ENCODE data around the gene GPR18. TPM values are rescaled to one million over a fixed set of nuclear protein-coding genes. Genes with fewer than 3 reads are reported as not detected.

Gene GPR18
- total and polyA plus RNA-seq, 7 experiments from 2014 or later: 11.5 to 40.4 (median 27.9) TPM

DNA sequence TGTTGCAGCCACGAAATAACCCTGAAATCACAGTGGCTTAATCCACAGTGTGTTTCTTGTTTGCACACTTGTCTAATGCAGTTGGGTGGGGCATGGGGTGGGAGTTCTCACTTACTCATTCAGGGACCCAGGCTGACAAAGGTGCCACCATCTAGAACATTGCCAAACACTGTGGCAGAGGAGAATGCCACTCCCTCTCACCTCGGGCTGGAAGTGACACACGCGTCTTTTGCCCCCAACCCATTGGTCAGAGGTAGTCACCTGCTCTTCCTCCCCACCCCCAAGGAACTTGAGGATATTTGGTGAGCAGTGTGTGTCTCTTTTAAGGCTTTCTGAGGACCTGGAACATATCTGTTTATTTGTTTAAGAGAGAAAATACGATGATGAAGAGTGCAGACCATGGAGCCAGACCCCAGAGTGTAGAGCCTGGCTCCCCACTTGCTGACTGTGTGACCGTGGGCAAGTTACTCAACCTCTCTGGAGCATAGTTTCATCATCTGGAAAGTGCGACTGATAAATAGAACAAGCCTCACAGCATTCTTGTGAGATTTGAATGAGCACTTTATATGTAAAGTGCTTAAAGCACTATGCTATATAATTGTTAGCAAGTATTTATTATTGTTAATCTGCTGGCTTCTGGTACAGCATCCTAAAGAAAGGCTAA is 31.6 kb upstream of the GPR18 start:
- Histone ChIP-seq H3K4me3 (ENCODE audit: low read length) (no peak overlapping the region), H3K27me3 (ENCODE audit: control insufficient read depth in 2 of 2, insufficient read depth in 2 of 2, low read length in 2 of 2) (no peaks in the 10 kb centered on the region), H3K27ac (ENCODE audit: low read depth, low read length) (peak overlapping the region; percentile 33), H3K9me3 (ENCODE audit: control insufficient read depth in 2 of 3, low read length in 3 of 3) (no peaks in the 10 kb centered on the region), H3K4me1 (ENCODE audit: control insufficient read depth in 2 of 2, insufficient read depth in 2 of 2, low read length in 2 of 2) (peaks cover 66 to 76% of the 10 kb centered on the region in 2 donors), H3K36me3 (ENCODE audit: control insufficient read depth in 2 of 3, insufficient read depth in 3 of 3, low read length in 3 of 3) (peaks cover 0 to 14% (median 13%) of the 10 kb centered on the region in 3 experiments)
- no peaks in the 10 kb centered on the region for H3K9me3 Mint-ChIP-seq
- no peaks in the 10 kb centered on the region for H3K27me3 Mint-ChIP-seq
- intact Hi-C loops (cut with micrococcal nuclease): loop anchor here in 1 of 2 donors (1.0 to 10.0 kb wide), 4 partner anchors 8 to 315 kb away; partner anchors contain the start of genes CLYBL and TM9SF2
- peak overlapping the region; percentile 54 to 96 (median 87) for H3K27ac Mint-ChIP-seq
- POLR2A ChIA-PET: interaction anchor here (1.2 to 12.2 kb wide), 3 partner anchors 10 to 15 kb away, joined by 3 to 208 read pairs (median 6); partner anchors contain the start of gene GPR183
- H3K4me3 Mint-ChIP-seq: peak overlapping the region in 5 of 10 donors; percentile 9 to 61 (median 44)
- CTCF ChIA-PET: interaction anchor here (1.3 to 1.5 kb wide), 2 partner anchors 14 to 21 kb away, joined by 3 to 5 read pairs; no protein-coding TSS in a partner anchor
- DNase-seq (no peak), ATAC-seq (peak; percentile 56)
- H3K4me1 Mint-ChIP-seq: peaks cover 69 to 97% (median 93%) of the 10 kb centered on the region in 7 donors
- peaks cover 7 to 51% (median 37%) of the 10 kb centered on the region in 5 donors for H3K36me3 Mint-ChIP-seq

DNA sequence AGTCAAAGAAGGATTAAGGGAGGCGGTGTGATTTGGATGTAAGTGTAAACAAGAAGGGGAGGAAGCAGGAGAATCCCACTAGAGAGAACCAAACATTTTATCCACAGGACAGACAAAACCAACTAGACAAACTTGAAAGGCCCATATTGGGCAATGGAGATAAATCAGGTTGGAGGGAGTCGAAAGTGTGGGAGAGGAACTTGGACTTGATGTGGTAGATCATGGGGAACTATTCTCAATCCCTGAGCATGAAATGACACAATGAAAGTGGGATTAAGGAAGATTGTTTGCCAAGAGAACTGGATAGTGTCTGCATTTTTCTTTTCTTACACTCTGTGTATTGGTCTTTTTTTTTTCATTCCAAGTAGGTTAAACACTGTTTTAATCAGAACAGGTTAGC is 31.1 kb upstream of the GPR18 start:
- ChIA-PET POLR2A (interaction anchor here (0.6 to 12.2 kb wide), 5 partner anchors 9 to 116 kb away, joined by 3 to 208 read pairs (median 5); partner anchors contain the start of gene GPR183), CTCF (interaction anchor here (1.3 to 1.6 kb wide), 3 partner anchors 9 to 20 kb away, joined by 3 to 5 read pairs (median 4); no protein-coding TSS in a partner anchor)
- Histone ChIP-seq H3K4me1 (ENCODE audit: control insufficient read depth in 2 of 2, insufficient read depth in 2 of 2, low read length in 2 of 2) (peaks cover 68 to 79% of the 10 kb centered on the region in 2 donors), H3K9me3 (ENCODE audit: control insufficient read depth in 2 of 3, low read length in 3 of 3) (no peaks in the 10 kb centered on the region), H3K36me3 (ENCODE audit: control insufficient read depth in 2 of 3, insufficient read depth in 3 of 3, low read length in 3 of 3) (peaks cover 0 to 13% (median 10%) of the 10 kb centered on the region in 3 experiments), H3K27me3 (ENCODE audit: control insufficient read depth in 2 of 2, insufficient read depth in 2 of 2, low read length in 2 of 2) (no peaks in the 10 kb centered on the region), H3K4me3 (ENCODE audit: low read length) (no peak overlapping the region), H3K27ac (ENCODE audit: low read depth, low read length) (peak overlapping the region; percentile 33)
- Mint-ChIP-seq H3K36me3 (peaks cover 6 to 50% (median 36%) of the 10 kb centered on the region in 5 donors), H3K9me3 (no peaks in the 10 kb centered on the region), H3K4me1 (peaks cover 72 to 100% (median 96%) of the 10 kb centered on the region in 7 donors), H3K4me3 (peak overlapping the region in 4 of 10 donors; percentile 5 to 76 (median 38)), H3K27ac (peak overlapping the region; percentile 27 to 96 (median 87)), H3K27me3 (no peaks in the 10 kb centered on the region)
- no peak for DNase-seq
- ATAC-seq: no peak
- intact Hi-C loops (cut with micrococcal nuclease): loop anchor here in 1 of 2 donors (2.0 to 10.0 kb wide), 2 partner anchors 26 to 216 kb away; partner anchors contain the start of gene TM9SF2

DNA sequence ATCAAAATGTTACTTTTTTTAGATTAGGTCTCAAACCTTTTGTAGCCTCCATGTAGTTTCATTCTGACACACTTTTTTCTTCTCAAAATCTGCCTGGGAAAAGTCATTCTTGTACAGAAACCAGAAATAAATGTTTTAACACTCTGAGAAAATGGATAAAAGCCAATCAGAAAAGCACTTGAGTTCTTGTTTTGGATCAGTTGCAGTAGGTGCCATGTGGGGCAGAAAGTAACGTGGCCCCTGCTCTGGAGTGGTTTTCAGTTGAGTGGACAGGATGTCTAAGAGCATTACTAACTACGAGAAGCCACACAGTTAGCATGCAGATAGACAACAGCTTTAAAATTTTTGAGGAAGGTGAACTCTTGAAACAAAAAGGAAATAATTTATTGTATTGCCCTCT is 29.9 kb upstream of the GPR18 start:
- Mint-ChIP-seq H3K4me1 (peaks cover 64 to 97% (median 93%) of the 10 kb centered on the region in 7 donors), H3K27me3 (no peaks in the 10 kb centered on the region), H3K4me3 (peak overlapping the region in 8 of 10 donors; percentile 3 to 76 (median 54)), H3K9me3 (no peaks in the 10 kb centered on the region), H3K27ac (peak overlapping the region; percentile 60 to 96 (median 89)), H3K36me3 (peaks cover 3 to 38% (median 28%) of the 10 kb centered on the region in 5 donors)
- H3K9me3 ChIP-seq (ENCODE audit: control insufficient read depth in 2 of 3, low read length in 3 of 3): no peaks in the 10 kb centered on the region
- H3K4me3 ChIP-seq (ENCODE audit: low read length): no peak overlapping the region
- DNase-seq: no peak
- no peak for ATAC-seq
- intact Hi-C loops (cut with micrococcal nuclease): loop anchor here (1.0 to 10.0 kb wide), 3 partner anchors 9 to 217 kb away; partner anchors contain the start of gene TM9SF2 (in 1 of the 2)
- H3K4me1 ChIP-seq (ENCODE audit: control insufficient read depth in 2 of 2, insufficient read depth in 2 of 2, low read length in 2 of 2): peaks cover 69 to 79% of the 10 kb centered on the region in 2 donors
- CTCF ChIA-PET: interaction anchor here (1.3 to 1.6 kb wide), 2 partner anchors 10 to 19 kb away, joined by 4 to 5 read pairs; no protein-coding TSS in a partner anchor
- POLR2A ChIA-PET: interaction anchor here (0.7 to 12.2 kb wide), 5 partner anchors 8 to 106 kb away, joined by 3 to 208 read pairs (median 5); partner anchors contain the start of gene GPR183
- H3K27ac ChIP-seq (ENCODE audit: low read depth, low read length): peak overlapping the region; percentile 32
- no peaks in the 10 kb centered on the region for H3K27me3 ChIP-seq (ENCODE audit: control insufficient read depth in 2 of 2, insufficient read depth in 2 of 2, low read length in 2 of 2)
- peaks cover 0 to 8% (median 2%) of the 10 kb centered on the region in 3 experiments for H3K36me3 ChIP-seq (ENCODE audit: control insufficient read depth in 2 of 3, insufficient read depth in 3 of 3, low read length in 3 of 3)

DNA sequence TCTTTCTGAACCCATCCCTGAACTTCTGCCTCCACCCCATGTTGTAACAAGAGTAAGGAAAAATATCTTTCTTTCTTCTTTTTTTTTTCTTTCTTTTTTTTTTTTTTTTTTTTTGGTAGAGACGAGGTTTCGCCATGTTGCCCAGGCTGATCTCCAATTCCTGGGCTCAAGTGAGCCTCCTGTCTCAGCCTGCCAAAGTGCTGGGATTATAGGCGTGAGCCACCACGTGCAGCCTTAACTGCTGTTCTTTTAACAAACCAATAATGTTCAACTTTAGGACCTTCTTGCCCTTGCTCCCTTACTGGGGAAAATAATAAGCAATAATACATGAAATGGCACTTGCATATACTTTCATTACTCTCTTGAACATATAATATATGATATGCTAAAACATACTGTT is 29.4 kb upstream of the GPR18 start:
- ATAC-seq (no peak), DNase-seq (no peak)
- H3K9me3 Mint-ChIP-seq: no peaks in the 10 kb centered on the region
- POLR2A ChIA-PET: interaction anchor here (1.1 to 12.2 kb wide), 2 partner anchors 15 to 32 kb away, joined by 3 to 208 read pairs; partner anchors contain the start of gene GPR183
- H3K27me3 Mint-ChIP-seq: no peaks in the 10 kb centered on the region
- H3K9me3 ChIP-seq (ENCODE audit: control insufficient read depth in 2 of 3, low read length in 3 of 3): no peaks in the 10 kb centered on the region
- H3K4me1 Mint-ChIP-seq: peaks cover 65 to 97% (median 93%) of the 10 kb centered on the region in 7 donors
- H3K27ac Mint-ChIP-seq: peak overlapping the region; percentile 1 to 96 (median 89)
- H3K4me3 ChIP-seq (ENCODE audit: low read length): no peak overlapping the region
- peak overlapping the region; percentile 32 for H3K27ac ChIP-seq (ENCODE audit: low read depth, low read length)
- H3K4me1 ChIP-seq (ENCODE audit: control insufficient read depth in 2 of 2, insufficient read depth in 2 of 2, low read length in 2 of 2): peaks cover 72 to 84% of the 10 kb centered on the region in 2 donors
- peaks cover 3 to 33% (median 23%) of the 10 kb centered on the region in 5 donors for H3K36me3 Mint-ChIP-seq
- intact Hi-C loops (cut with micrococcal nuclease): loop anchor here in 1 of 2 donors (10.0 kb wide), 1 partner anchor 217 kb away; the partner anchor contains the start of gene TM9SF2
- peak overlapping the region in 9 of 10 donors; percentile 40 to 81 (median 55) for H3K4me3 Mint-ChIP-seq
- CTCF ChIA-PET: interaction anchor here (0.6 to 3.2 kb wide), 2 partner anchors 136 to 149 kb away, joined by 5 to 13 read pairs; no protein-coding TSS in a partner anchor
- H3K36me3 ChIP-seq (ENCODE audit: control insufficient read depth in 2 of 3, insufficient read depth in 3 of 3, low read length in 3 of 3): peaks cover 0 to 3% (median 0%) of the 10 kb centered on the region in 3 experiments
- no peaks in the 10 kb centered on the region for H3K27me3 ChIP-seq (ENCODE audit: control insufficient read depth in 2 of 2, insufficient read depth in 2 of 2, low read length in 2 of 2)

DNA sequence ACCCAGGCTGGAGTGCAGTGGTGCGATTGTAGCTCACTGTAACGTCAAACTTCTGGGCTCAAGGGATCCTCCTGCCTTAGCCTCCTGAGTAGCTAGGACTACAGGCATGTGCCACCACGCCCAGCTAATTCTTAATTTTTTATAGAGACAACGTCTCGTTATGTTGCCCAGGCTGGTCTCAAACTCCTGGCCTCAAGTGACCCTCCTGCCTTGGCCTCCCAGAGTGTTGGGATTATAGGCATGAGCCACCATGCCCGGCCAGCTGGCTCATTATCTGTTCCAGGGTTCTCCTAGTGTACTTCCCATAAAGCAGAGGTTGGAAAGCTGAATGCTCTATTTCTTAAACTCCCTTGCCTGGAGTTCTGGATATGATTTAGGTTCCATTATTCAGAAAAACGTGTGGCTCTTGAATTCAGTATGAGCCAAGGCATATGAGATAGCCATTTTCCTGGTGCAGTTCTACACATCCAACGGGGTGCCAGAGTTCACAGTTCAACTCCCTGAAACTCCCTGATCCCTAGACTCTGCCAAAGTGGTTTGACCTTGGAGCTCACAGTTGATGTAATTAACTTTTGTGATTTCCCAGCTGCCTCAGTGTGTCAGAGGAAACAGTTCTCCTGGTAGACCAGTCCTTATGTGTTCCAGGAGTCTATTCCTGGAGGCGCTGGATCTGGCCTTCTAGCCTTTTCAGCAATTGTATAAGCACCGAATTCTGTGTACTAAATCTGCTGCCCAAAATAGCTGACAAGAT is 27.4 kb upstream of the GPR18 start:
- CTCF ChIA-PET: interaction anchor here (1.0 to 3.2 kb wide), 9 partner anchors 10 to 151 kb away, joined by 3 to 13 read pairs (median 4); no protein-coding TSS in a partner anchor
- ATAC-seq: no peak
- H3K27me3 Mint-ChIP-seq: no peaks in the 10 kb centered on the region
- peak overlapping the region; percentile 43 for H3K27ac ChIP-seq (ENCODE audit: low read depth, low read length)
- H3K9me3 Mint-ChIP-seq: no peaks in the 10 kb centered on the region
- H3K4me1 Mint-ChIP-seq: peaks cover 67 to 99% (median 94%) of the 10 kb centered on the region in 7 donors
- H3K4me3 Mint-ChIP-seq: peak overlapping the region in 9 of 10 donors; percentile 7 to 76 (median 59)
- peaks cover 3 to 30% (median 23%) of the 10 kb centered on the region in 5 donors for H3K36me3 Mint-ChIP-seq
- intact Hi-C loops (cut with micrococcal nuclease): loop anchor here in 1 of 2 donors (10.0 kb wide), 1 partner anchor 219 kb away; the partner anchor contains the start of gene TM9SF2
- no peaks in the 10 kb centered on the region for H3K9me3 ChIP-seq (ENCODE audit: control insufficient read depth in 2 of 3, low read length in 3 of 3)
- peaks cover 85 to 89% of the 10 kb centered on the region in 2 donors for H3K4me1 ChIP-seq (ENCODE audit: control insufficient read depth in 2 of 2, insufficient read depth in 2 of 2, low read length in 2 of 2)
- no peak for DNase-seq
- POLR2A ChIA-PET: interaction anchor here (0.6 to 12.2 kb wide), 12 partner anchors 8 to 132 kb away, joined by 3 to 208 read pairs (median 5); partner anchors contain the start of gene GPR183
- H3K36me3 ChIP-seq (ENCODE audit: control insufficient read depth in 2 of 3, insufficient read depth in 3 of 3, low read length in 3 of 3): peaks cover 0 to 3% (median 0%) of the 10 kb centered on the region in 3 experiments
- no peaks in the 10 kb centered on the region for H3K27me3 ChIP-seq (ENCODE audit: control insufficient read depth in 2 of 2, insufficient read depth in 2 of 2, low read length in 2 of 2)
- H3K4me3 ChIP-seq (ENCODE audit: low read length): no peak overlapping the region
- peak overlapping the region in 8 of 9 donors; percentile 77 to 99 (median 92) for H3K27ac Mint-ChIP-seq
